ENCODE results near the gene SCAI.

- TF ChIP-seq CTCF (IDR thresholded peaks at IDR 0.05) (no peak), POLR2A (IDR thresholded peaks at IDR 0.05) (no peak)
Observed at GRCh38 chr9:124899845-124900244, 243.5 kb downstream of the SCAI start.
